H9 (cell line): ENCODE results near the gene GPR156. TPM values are rescaled to one million over a fixed set of nuclear protein-coding genes. Genes with fewer than 3 reads are reported as not detected.
A peak's percentile ranks its signal among the peaks of the same experiment; 100 is the strongest.

Source experiments
- DNase-seq: peaks from one replicate; pipeline ENCODE4 v3.0.0-alpha.2; 2017
- H2AFZ ChIP-seq: one replicate; pipeline ENCODE4 v1.6.1; 2013; ENCODE audit warnings: mild to moderate bottlenecking, low read length, control low read depth, moderate library complexity
- H2AK5ac ChIP-seq: 2 replicates; pipeline ENCODE4 v1.6.1; 2013; ENCODE audit warnings: low read length, control low read depth, mixed read lengths; ENCODE audit not compliant: insufficient read length
- H2BK120ac ChIP-seq: one replicate; pipeline ENCODE4 v1.6.1; 2013; ENCODE audit warnings: low read depth, mild to moderate bottlenecking, low read length, control low read depth, inconsistent platforms; ENCODE audit not compliant: poor library complexity, severe bottlenecking
- H2BK12ac ChIP-seq: 2 replicates; pipeline ENCODE4 v1.6.1; 2013; ENCODE audit warnings: low read length, control low read depth, mixed read lengths, low read depth; ENCODE audit not compliant: insufficient read length
- H2BK15ac ChIP-seq: 2 replicates; pipeline ENCODE4 v1.6.1; 2013; ENCODE audit warnings: low read depth, low read length, control low read depth
- H2BK20ac ChIP-seq: one replicate; pipeline ENCODE4 v1.6.1; 2013; ENCODE audit warnings: low read depth, mild to moderate bottlenecking, low read length, control low read depth, inconsistent platforms; ENCODE audit not compliant: poor library complexity, severe bottlenecking
- H2BK5ac ChIP-seq: 2 replicates; pipeline ENCODE4 v1.6.1; 2013; ENCODE audit warnings: low read length, control low read depth, mixed read lengths; ENCODE audit not compliant: insufficient read length
- H3K14ac ChIP-seq: 2 replicates; pipeline ENCODE4 v1.6.1; 2013; ENCODE audit warnings: low read length, control low read depth; ENCODE audit not compliant: insufficient read depth
- H3K18ac ChIP-seq: 2 replicates; pipeline ENCODE4 v1.6.1; 2013; ENCODE audit warnings: low read depth, mild to moderate bottlenecking, mixed read lengths, low read length, control low read depth; ENCODE audit not compliant: insufficient read length
- H3K23ac ChIP-seq: 2 replicates; pipeline ENCODE4 v1.6.1; 2013; ENCODE audit warnings: low read length, control low read depth, mixed read lengths, low read depth; ENCODE audit not compliant: insufficient read length
- H3K23me2 ChIP-seq: 2 replicates; pipeline ENCODE4 v1.6.1; 2013; ENCODE audit warnings: low read depth, mild to moderate bottlenecking, mixed read lengths, low read length, control low read depth; ENCODE audit not compliant: insufficient read length, poor library complexity, severe bottlenecking
- H3K27ac ChIP-seq: 2 replicates; pipeline ENCODE4 v1.5.1; 2013; ENCODE audit warnings: low read length, control low read depth, mixed read lengths, low read depth; ENCODE audit not compliant: insufficient read length
- H3K27me3 ChIP-seq: 2 replicates; pipeline ENCODE4 v1.6.1; 2013; ENCODE audit warnings: low read length, control low read depth, inconsistent platforms; ENCODE audit not compliant: insufficient read depth
- H3K4ac ChIP-seq: 2 replicates; pipeline ENCODE4 v1.6.1; 2013; ENCODE audit warnings: low read depth, mild to moderate bottlenecking, control low read depth, inconsistent platforms, low read length, moderate library complexity
- H3K4me1 ChIP-seq: 2 replicates; pipeline ENCODE4 v1.6.1; 2013; ENCODE audit warnings: low read length, control low read depth, inconsistent platforms; ENCODE audit not compliant: insufficient read depth
- H3K4me2 ChIP-seq: 2 replicates; pipeline ENCODE4 v1.6.1; 2013; ENCODE audit warnings: low read length, control low read depth, mixed read lengths; ENCODE audit not compliant: insufficient read length, insufficient read depth
- H3K56ac ChIP-seq: 2 replicates; pipeline ENCODE4 v1.6.1; 2013; ENCODE audit warnings: low read depth, mild to moderate bottlenecking, mixed read lengths, low read length, control low read depth; ENCODE audit not compliant: insufficient read length
- H3K79me1 ChIP-seq: 2 replicates; pipeline ENCODE4 v1.6.1; 2013; ENCODE audit warnings: low read depth, mild to moderate bottlenecking, moderate library complexity, low read length, control low read depth, inconsistent platforms; ENCODE audit not compliant: insufficient read depth, poor library complexity, severe bottlenecking
- H3K79me2 ChIP-seq: 2 replicates; pipeline ENCODE4 v1.6.1; 2013; ENCODE audit warnings: low read length, control low read depth, inconsistent platforms; ENCODE audit not compliant: insufficient read depth
- H3K9ac ChIP-seq: 2 replicates; pipeline ENCODE4 v1.6.1; 2013; ENCODE audit warnings: low read length, control low read depth, mixed read lengths; ENCODE audit not compliant: insufficient read length; ENCODE audit errors: extremely low read depth
- H3K9me3 ChIP-seq: one replicate; pipeline ENCODE4 v1.6.1; 2013; ENCODE audit warnings: low read depth, low read length, inconsistent platforms; ENCODE audit not compliant: control insufficient read depth
- H3T11ph ChIP-seq: one replicate; pipeline ENCODE4 v1.6.1; 2013; ENCODE audit warnings: mild to moderate bottlenecking, low read length, control low read depth, inconsistent platforms
- H4K20me1 ChIP-seq: one replicate; pipeline ENCODE4 v1.6.1; 2013; ENCODE audit not compliant: control insufficient read depth, insufficient read length, insufficient read depth
- H4K5ac ChIP-seq: 2 replicates; pipeline ENCODE4 v1.6.1; 2013; ENCODE audit warnings: low read depth, mild to moderate bottlenecking, mixed read lengths, low read length, control low read depth; ENCODE audit not compliant: insufficient read length
- H4K8ac ChIP-seq: replicated peaks from 2 replicates; pipeline ENCODE4 v1.6.1; 2013; ENCODE audit warnings: low read length, control low read depth, mixed read lengths, low read depth; ENCODE audit not compliant: insufficient read length
- H4K91ac ChIP-seq: 2 replicates; pipeline ENCODE4 v1.6.1; 2013; ENCODE audit warnings: low read depth, mild to moderate bottlenecking, moderate library complexity, mixed read lengths, low read length, control low read depth; ENCODE audit not compliant: insufficient read length
- H3K27ac Mint-ChIP-seq, 3 experiments: 2 replicates in 2 of 3; 3 replicates in 1 of 3; pipeline ENCODE4 v1.8.0; 2020 to 2021; ENCODE audit warnings: mixed read lengths in 3 of 3, mild to moderate bottlenecking in 1 of 3, moderate library complexity in 1 of 3
- H3K27me3 Mint-ChIP-seq: 2 replicates; pipeline ENCODE4 v1.8.0; 2021; ENCODE audit warnings: low read depth, mild to moderate bottlenecking, moderate library complexity, mixed read lengths
- H3K36me3 Mint-ChIP-seq, 3 experiments: 2 replicates in 2 of 3; 3 replicates in 1 of 3; pipeline ENCODE4 v1.8.0; 2020 to 2021; ENCODE audit warnings: low read depth in 3 of 3, mixed read lengths in 3 of 3; ENCODE audit not compliant: insufficient read depth in 1 of 3
- H3K4me1 Mint-ChIP-seq, 2 experiments: 2 replicates each; pipeline ENCODE4 v1.8.0; 2020; ENCODE audit warnings: mixed read lengths in 2 of 2
- H3K4me3 Mint-ChIP-seq, 2 experiments: 2 replicates in 1 of 2; 3 replicates in 1 of 2; pipeline ENCODE4 v1.8.0; 2020 to 2021; ENCODE audit warnings: mild to moderate bottlenecking in 2 of 2, mixed read lengths in 2 of 2, moderate library complexity in 1 of 2
- H3K9me3 Mint-ChIP-seq, 2 experiments: 2 replicates in 1 of 2; 3 replicates in 1 of 2; pipeline ENCODE4 v1.8.0; 2020; ENCODE audit warnings: mild to moderate bottlenecking in 2 of 2, mixed read lengths in 2 of 2, moderate library complexity in 1 of 2
- CTCF ChIP-seq: fragments of 200-600 bp; sonication (generic); conservative IDR thresholded peaks from 3 replicates; pipeline ENCODE4 v1.8.0; 2021; ENCODE audit warnings: antibody characterized with exemption, mild to moderate bottlenecking
- WGBS: extraction: QIAGEN DNeasy Blood & Tissue Kit; methylation state at CpG from one replicate; pipeline ENCODE4 v1.1.7; 2013; ENCODE audit warnings: missing lambda C conversion rate, low lambda C conversion rate, mixed read lengths; ENCODE audit not compliant: insufficient read length; ENCODE audit errors: extremely low coverage; 5-methylcytosine and 5-hydroxymethylcytosine counted together
- total RNA-seq: library from RNA; stranded (reverse); gene quantifications from 2 replicates; pipeline ENCODE4 v1.2.1, GENCODE V29; 2021

GPR156 gene
- total RNA-seq, 1 experiment from 2014 or later, result 1.8 TPM

DNA sequence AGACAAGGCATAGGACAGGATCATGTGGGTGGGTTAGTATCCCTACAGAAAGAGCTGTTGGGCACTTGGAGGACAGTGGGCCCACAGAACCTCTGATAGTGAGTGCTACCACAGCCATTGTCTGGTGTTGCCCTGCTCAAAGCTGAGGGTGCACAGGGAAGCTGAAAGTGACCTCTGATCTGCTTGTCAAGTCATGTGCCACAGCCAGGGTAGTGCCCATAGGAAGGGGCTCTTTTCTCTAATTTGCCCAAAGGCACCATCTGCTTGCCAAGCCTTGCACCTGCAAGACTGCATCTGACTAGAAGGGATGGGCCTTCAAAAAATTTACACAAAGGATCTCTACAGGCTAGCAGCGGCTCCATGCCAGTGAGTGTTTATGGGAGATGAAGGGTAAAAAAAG lies 103.4 kb downstream of the GPR156 start:
- Histone ChIP-seq H2BK12ac (no peak overlapping the region), H3K9ac (no peak overlapping the region), H4K5ac (no peak overlapping the region), H3T11ph (no peak overlapping the region), H3K4me1 (no peaks in the 10 kb centered on the region; the same call in 1 of the 2 replicates), H4K8ac (no peak overlapping the region), H2AK5ac (no peak overlapping the region), H3K18ac (no peak overlapping the region), H2BK5ac (no peak overlapping the region), H3K23ac (no peak overlapping the region), H3K79me2 (no peaks in the 10 kb centered on the region), H3K23me2 (no peaks in the 10 kb centered on the region), H3K79me1 (no peaks in the 10 kb centered on the region), H3K27ac (no peak overlapping the region), H2BK20ac (no peak overlapping the region), H4K20me1 (no peaks in the 10 kb centered on the region), H2BK15ac (no peak overlapping the region), H3K4ac (no peak overlapping the region), H2BK120ac (no peak overlapping the region), H3K27me3 (no peaks in the 10 kb centered on the region), H3K14ac (no peak overlapping the region), H4K91ac (no peak overlapping the region), H3K4me2 (no peak overlapping the region), H2AFZ (no peak overlapping the region), H3K56ac (no peak overlapping the region), H3K9me3 (no peaks in the 10 kb centered on the region)
- H3K27me3 Mint-ChIP-seq, result no peaks in the 10 kb centered on the region
- H3K36me3 Mint-ChIP-seq, result no peaks in the 10 kb centered on the region
- H3K4me1 Mint-ChIP-seq, result peaks cover 12 to 13% of the 10 kb centered on the region in 2 experiments
- no peaks in the 10 kb centered on the region for H3K9me3 Mint-ChIP-seq
- H3K27ac Mint-ChIP-seq, result peak overlapping the region in 1 of 3 experiments; percentile 5; a peak in 1 of 7 replicates
- no peak for DNase-seq
- H3K4me3 Mint-ChIP-seq, result no peak overlapping the region
- no CpG with 5 or more reads among the region's 1 CpG for WGBS
- no peak for TF ChIP-seq CTCF
